Measurements from ENCODE around the gene ASB1.

The ASB1 gene

GRCh38 chr2:238389988-238390589 lies 36.6 kb upstream of the ASB1 start:
- in situ Hi-C loops (cut with MboI; ENCODE audit: low sequenced_read_pairs, unreplicated experiment), result no loop called here
- DNase-seq (ENCODE audit: low spot score), result no peak
- TF ChIP-seq, protein P1, sequence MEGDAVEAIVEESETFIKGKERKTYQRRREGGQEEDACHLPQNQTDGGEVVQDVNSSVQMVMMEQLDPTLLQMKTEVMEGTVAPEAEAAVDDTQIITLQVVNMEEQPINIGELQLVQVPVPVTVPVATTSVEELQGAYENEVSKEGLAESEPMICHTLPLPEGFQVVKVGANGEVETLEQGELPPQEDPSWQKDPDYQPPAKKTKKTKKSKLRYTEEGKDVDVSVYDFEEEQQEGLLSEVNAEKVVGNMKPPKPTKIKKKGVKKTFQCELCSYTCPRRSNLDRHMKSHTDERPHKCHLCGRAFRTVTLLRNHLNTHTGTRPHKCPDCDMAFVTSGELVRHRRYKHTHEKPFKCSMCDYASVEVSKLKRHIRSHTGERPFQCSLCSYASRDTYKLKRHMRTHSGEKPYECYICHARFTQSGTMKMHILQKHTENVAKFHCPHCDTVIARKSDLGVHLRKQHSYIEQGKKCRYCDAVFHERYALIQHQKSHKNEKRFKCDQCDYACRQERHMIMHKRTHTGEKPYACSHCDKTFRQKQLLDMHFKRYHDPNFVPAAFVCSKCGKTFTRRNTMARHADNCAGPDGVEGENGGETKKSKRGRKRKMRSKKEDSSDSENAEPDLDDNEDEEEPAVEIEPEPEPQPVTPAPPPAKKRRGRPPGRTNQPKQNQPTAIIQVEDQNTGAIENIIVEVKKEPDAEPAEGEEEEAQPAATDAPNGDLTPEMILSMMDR (IDR thresholded peaks at IDR 0.05; ENCODE audit: borderline replicate concordance, control extremely low read depth, extremely low read depth, insufficient read depth, missing control alignments), result no peak

DNA sequence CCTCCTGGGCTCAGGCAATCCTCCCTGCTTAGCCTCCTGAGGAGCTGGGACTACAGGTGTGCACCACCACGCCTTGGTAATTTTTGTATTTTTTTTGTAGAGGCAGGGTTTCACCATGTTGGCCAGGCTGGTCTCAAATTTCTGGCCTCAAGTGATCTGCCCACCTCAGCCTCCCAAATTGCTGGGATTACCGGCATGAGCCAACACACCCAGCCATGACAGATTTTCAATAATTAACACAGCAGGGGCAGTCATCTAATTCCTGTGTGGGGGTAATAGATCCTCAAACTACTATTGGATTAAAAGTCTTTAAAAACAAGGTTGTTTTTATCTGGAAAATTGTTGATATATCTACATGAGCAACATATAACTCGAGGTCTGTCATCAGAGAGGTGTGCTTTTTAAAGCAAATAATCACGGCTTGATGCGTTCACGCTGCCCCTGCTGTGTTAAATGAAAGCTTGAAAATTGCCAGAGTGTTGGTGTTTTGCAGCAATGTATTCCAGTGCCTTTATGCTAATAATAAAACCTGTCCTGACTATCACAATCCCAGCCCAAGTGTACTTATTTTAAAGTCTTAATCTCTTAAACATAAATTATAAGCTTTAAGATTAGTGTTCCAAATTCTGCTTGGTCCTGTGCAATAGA lies 35.6 kb upstream of the ASB1 start:
- in situ Hi-C loops (cut with MboI; ENCODE audit: low sequenced_read_pairs, unreplicated experiment), result no loop called here
- no peak for DNase-seq (ENCODE audit: low spot score)
- TF ChIP-seq, protein P1 (IDR thresholded peaks at IDR 0.05; ENCODE audit: borderline replicate concordance, control extremely low read depth, extremely low read depth, insufficient read depth, missing control alignments), result no peak

GRCh38 chr2:238396663-238397062 lies 30.1 kb upstream of the ASB1 start:
- TF ChIP-seq, protein P1 (IDR thresholded peaks at IDR 0.05; ENCODE audit: borderline replicate concordance, control extremely low read depth, extremely low read depth, insufficient read depth, missing control alignments), result no peak
- in situ Hi-C loops (cut with MboI; ENCODE audit: low sequenced_read_pairs, unreplicated experiment), result no loop called here
- DNase-seq (ENCODE audit: low spot score), result no peak

GRCh38 chr2:238397356-238397755 lies 29.4 kb upstream of the ASB1 start:
- in situ Hi-C loops (cut with MboI; ENCODE audit: low sequenced_read_pairs, unreplicated experiment), result no loop called here
- DNase-seq (ENCODE audit: low spot score), result no peak
- TF ChIP-seq, protein P1 (IDR thresholded peaks at IDR 0.05; ENCODE audit: borderline replicate concordance, control extremely low read depth, extremely low read depth, insufficient read depth, missing control alignments), result no peak

- TF ChIP-seq, protein P1 (IDR thresholded peaks at IDR 0.05; ENCODE audit: borderline replicate concordance, control extremely low read depth, extremely low read depth, insufficient read depth, missing control alignments), result no peak
- in situ Hi-C loops (cut with MboI; ENCODE audit: low sequenced_read_pairs, unreplicated experiment), result no loop called here
Observed at GRCh38 chr2:238398577-238398976, 28.1 kb upstream of the ASB1 start.

GRCh38 chr2:238399094-238399493 lies 27.6 kb upstream of the ASB1 start:
- TF ChIP-seq, protein P1 (IDR thresholded peaks at IDR 0.05; ENCODE audit: borderline replicate concordance, control extremely low read depth, extremely low read depth, insufficient read depth, missing control alignments), result no peak
- no peak for DNase-seq (ENCODE audit: low spot score)
- in situ Hi-C loops (cut with MboI; ENCODE audit: low sequenced_read_pairs, unreplicated experiment), result no loop called here

More at GRCh38 chr2:238398577-238398976, 28.1 kb upstream of the ASB1 start:
- DNase-seq (ENCODE audit: low spot score), result no peak

Data from GM13976 (cell line).